T-helper 2 cell (primary cell): ENCODE results near the gene FRYL.

Source experiments
- DNase-seq, 5 experiments: peaks; one replicate each; pipeline versions ENCODE4 v3.0.0 to v3.0.0-alpha.2; 2012 to 2022

FRYL gene

DNA sequence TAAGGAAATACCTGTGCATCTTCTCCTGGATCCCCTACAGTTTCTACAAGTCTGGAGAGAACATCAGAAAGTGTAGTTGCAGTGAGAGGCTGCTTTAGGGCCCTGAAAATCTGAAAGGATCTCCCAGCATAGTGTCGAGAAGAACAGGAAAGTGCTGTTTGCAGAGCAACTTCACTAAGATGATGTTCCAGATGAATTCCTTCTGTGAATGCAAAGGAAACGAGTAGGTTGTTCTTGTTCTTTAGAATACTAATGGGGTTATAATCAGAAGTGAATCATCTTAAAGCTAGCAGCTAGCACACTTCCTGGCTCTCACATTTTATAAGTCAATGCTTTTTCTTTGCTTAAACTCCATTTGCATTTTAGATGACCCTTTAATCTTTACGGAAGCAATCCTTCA, 236.3 kb downstream of the FRYL start:
- no peak for DNase-seq

DNA sequence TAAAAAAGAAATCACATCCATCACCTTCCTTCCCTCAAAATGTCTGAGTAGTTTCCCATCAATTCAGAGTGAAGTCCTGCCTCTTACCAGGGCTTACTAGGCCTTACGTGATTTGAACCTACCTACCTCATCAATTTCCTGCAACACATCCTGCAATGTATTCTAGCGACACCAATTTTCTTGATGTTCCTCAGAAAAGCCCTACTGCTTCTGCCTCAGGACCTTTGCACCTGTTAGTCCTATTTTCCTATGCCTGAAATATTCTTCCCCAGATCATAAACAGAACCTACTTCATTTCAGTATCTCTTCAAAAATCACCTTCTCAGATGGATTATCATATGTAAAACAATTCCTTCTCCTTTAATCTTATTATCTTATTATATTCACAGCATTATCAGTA, 237.2 kb downstream of the FRYL start:
- no peak for DNase-seq

DNA sequence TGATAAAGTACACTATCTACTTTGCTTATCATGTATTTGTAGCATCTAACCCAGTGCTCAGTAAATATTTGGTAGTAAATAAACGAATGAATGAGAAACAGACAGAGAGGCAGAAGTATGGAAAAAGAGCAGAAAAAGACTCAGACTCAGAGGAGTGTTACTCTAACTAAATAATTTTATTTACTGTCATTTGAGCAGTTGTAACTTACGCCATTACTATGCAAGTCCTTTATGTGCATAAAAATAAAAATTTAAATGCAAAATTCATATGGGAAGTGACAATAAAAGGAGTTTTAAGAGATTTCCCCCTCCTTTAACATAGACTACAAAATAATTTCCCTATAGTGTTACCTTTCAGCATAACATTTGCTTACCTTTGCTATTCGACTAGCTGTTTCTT, 240.5 kb downstream of the FRYL start:
- no peak for DNase-seq

DNA sequence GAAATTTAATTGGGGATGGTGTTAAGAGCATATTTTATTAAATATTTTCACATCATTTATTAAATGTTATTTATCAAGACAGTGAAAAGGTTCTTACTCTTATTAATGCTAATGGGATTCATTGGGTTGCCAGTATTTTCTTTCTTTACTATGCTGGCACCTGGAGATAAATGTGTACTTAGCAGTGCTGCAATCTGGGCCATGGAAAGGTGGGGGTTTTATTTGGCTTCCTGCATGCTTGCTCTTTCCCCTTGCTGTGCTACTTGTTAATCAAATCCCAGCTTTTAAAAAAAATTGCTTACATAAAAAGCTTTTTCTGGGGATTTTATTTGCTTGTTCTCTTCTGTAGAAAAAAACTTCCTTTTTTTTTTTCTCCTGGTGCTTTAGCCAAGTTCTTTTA, 241.7 kb downstream of the FRYL start:
- DNase-seq = no peak

DNA sequence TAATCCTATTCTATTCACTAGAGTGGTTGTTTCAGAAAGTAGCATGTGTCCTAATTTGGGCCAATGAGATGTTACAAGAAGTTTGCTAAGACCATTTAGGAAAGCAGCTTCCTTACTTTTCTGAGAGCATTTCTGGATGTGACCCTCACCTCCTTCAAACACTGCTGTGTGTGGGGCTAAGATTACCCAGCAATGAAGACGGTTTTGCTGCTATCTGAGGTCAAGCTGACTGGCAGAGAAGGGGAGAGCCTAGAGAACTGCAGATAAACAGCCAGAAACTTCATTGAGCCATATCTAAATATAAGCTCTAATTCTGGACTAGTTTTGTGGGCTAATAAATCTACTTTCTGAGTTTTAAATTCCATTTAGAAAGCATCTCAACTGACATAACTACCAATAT, 253.7 kb downstream of the FRYL start:
- no peak for DNase-seq

DNA sequence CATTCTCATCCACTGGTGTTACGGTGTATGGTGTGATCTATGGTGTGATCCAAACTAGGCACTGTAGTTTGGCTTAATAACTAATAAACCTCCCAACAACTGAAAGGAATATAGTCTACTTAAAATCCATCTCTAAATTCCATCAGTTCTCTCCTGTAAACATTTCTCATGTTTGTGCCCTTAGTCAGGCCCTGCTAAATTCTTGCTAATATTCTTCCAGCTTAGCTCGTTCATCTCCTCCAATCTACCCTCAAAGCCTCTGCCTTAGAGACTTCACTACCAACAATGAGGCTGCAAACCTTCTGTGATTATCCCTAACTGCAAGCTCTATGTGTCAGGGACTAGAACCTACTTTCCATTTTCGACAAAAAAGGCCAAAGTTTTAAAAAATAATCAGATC, 261.9 kb downstream of the FRYL start:
- DNase-seq = no peak

DNA sequence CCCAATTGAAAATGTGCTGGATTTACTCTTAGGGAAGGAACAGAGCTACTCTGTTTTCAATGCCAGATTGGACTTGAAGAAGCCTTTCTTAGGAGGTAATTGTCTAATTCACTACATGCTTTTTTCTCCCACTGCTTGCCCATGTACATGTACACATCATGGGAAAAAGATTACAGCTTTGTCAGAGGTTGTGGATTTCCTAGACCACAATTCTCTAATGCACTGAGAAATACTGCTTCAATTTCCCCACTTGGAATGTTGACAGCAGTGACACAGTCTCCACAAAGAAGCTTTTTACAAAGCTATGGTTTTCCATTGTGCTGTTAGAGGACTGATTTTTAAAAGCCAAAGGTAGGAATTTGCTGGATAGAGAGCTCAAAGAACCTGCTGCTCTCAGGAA, 270.5 kb downstream of the FRYL start:
- DNase-seq = no peak

DNA sequence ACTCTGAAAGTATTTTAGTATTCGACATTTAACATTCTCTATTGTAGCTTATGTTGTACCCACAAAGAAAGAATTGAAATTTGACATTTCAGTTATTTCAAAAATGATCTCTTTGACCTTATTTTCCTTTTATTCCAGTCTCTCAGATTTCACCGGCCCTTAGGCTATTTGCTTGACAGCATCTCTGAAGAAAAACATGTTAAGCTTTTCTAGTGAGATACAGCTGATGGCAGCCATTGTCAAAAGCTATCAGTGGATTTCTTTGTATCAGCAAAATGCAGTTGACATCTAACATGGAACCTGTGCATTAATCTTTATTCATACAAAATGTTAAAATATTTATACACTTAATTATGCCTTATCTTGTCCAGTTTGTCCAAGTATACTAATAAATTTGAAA, 273.4 kb downstream of the FRYL start:
- no peak for DNase-seq

DNA sequence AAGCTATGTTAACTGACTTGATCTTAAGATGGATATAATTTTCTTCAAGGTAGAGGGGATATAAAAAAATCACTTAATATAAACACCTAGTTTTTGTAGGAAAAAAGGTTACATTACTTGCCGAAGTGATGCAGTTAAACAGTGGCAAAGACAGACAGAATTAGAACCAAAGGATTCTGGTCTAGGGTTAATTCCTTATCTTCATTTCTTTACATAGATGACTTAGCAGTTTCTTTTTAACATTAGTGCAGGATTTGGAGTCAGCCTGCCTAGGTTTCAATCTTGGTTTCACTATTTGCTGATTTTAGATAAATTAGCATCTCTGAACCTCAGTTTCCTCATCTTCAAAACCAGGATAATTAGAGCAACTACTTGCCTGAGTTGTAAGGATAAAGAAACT, 275.7 kb downstream of the FRYL start:
- DNase-seq = peak in 1 of 5 experiments; percentile 49

DNA sequence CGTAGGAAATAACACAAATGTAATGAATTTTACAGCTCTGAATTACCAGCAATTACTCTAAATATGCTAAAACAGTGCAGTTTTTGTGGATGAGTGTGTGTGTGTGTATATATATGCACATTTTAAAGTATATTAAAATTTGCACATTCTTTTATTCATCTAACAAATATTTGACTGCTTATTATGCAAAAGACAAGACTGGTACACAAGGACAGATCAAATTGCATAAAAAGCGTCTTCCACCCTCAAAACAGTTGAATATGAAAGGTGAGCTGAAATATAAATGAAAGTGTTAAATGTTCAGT, 276.1 kb downstream of the FRYL start:
- no peak for DNase-seq

DNA sequence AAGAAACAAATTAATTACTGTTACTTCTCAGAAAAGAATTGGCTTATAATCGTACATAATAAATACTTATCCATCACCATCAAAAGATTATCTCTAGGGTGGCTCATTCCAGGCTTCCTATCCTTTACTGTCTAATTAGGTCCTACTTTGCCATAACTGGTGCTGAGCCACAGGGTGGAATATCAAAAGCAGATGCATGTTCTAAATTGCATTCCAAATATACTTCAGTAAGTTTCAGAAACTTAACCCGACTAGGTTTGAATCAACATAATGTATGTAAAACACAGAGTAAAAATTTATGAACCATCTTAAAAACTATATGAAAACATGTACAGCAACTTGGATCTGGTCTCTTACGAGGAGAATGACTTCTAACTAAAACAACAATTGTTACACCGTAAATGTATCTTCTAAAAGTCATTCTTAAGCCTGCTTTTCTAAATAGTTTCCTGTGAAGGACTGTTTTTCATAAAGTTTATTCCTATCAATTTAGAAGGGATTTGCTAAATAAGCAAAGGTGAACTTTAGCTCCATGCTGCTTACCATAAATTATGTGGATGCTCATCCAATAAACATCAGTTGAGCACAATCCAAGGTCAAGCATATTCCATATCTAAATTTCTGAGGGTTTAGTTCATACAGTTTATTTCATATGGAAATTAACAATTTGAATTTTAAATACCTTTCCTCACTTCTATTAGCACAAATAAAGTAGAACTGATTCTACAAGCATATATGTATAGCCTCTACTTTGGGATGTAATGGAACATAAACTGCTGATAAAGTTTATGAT, 276.6 kb downstream of the FRYL start:
- DNase-seq = no peak

DNA sequence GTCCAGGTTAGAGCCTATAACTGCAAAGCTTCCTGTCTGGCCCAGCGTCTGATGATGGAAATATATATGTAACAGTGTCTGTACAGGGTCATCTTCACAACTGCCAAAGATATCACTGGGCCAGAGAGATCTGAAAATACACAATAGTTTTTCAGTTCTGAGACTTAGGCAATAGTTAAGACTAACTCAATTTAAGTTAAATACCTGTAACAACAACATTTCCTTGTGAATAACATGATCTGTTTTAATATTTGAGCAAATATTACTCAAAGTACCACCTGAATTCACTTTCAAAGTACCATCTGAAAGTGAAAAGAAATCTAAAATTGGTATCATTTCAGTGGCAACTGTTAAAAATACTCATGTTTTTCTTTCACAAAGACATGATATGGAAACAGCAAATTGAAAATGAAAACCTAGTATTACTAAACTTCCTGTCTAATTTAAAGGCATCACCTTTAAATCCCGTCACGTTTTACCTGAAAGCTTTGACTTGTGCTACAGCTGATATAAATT, 280.5 kb downstream of the FRYL start:
- DNase-seq = peak in 1 of 5 experiments; percentile 39

DNA sequence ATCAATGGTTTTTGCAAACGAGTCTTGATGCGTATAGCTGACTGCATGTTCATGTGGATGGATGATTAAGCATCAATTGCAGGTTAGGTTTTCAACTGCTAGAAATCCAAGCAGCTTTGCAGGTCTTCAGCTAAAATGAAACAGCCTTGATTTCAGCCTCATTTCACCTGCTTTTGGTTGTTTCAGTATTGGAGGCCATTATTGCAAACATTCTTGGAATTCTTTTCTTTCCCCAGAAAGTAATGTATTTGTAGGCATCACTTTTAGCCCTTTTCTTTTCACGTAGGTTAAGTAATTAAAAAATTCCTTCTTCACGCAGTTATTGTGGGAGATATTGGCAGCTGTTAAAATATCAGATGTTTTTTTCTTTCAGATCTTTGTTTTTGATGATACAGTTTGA, 281.2 kb downstream of the FRYL start:
- no peak for DNase-seq

DNA sequence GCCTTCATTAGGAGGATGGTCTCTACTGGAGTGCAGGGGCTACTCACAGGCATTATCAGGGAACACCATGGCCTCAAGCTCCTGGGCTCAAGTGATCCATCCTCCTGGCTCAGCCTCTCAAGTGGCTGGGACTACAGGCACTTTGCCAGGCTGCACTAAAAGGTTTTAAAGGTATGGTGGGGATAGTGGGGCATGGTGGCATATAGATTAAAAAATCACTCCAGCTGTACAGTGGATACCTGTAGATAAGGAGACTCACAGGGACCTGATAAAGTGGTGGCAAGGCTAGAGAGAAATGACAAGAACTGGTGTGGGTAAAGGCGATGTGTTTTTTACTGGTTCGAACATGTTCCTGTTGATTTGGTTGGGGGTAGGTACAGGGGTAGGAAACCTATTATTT, 284.1 kb downstream of the FRYL start:
- no peak for DNase-seq

DNA sequence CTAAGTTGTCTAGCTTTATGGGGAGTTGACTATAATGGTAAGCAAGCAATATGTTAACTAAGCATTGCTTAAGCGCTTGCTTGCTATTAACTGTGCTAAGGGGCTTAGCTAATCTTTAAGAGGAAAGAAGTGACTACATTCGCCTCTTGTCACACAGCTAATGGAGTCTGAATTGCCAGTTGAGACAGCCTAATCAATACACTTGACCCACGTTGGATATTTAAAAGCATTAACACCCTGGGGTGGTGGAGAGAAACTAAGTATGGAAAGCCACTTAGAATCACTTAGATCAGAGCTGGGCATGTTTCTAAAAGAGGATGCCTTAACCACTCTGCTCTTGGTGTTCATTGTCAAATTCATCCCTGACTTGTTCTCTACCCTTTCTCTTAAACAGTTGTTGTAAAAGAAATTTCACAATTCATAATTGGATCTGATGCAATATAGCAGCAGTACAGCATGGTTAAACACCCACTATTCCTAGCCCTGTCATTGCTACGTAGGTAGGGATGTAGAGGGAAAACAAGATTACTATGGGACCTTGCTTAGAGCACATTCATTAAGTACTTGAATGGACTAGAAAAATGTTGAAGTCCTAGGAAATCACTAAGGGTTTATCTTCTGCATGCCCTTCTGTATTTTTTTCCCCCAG, 286.5 kb downstream of the FRYL start:
- DNase-seq = no peak

DNA sequence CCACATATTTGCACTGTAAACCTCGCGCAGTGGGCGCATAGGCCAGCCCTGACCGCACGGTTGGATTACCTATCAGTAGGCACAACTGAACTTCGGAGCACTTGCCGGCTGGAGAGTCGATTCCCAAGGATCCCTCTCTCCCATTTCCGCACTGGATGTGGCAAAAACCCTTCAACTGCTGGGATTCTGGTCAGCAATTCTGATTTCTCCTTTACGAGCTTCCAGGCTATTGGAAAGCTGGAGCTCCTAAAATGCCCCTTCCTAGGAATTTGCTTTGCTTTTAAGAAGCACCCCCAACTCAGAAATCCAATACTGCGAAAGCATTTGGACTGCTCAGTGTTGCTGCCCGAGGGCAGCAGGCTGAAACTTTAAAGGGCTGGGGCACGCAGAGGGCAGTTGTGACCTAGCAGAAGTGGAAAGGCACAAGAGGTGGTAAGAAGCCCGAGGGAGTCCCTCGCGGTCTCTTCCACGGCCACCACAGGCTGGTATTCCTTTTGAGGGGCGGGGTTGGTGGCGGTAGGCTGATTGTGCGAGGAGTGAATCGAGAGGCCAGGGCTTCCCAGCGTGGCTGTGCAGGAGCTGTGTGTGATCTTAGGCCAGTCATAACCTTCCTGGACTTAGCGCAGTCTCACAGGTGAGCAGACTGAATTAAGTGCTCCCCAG, 288.4 kb downstream of the FRYL start:
- DNase-seq = no peak

DNA sequence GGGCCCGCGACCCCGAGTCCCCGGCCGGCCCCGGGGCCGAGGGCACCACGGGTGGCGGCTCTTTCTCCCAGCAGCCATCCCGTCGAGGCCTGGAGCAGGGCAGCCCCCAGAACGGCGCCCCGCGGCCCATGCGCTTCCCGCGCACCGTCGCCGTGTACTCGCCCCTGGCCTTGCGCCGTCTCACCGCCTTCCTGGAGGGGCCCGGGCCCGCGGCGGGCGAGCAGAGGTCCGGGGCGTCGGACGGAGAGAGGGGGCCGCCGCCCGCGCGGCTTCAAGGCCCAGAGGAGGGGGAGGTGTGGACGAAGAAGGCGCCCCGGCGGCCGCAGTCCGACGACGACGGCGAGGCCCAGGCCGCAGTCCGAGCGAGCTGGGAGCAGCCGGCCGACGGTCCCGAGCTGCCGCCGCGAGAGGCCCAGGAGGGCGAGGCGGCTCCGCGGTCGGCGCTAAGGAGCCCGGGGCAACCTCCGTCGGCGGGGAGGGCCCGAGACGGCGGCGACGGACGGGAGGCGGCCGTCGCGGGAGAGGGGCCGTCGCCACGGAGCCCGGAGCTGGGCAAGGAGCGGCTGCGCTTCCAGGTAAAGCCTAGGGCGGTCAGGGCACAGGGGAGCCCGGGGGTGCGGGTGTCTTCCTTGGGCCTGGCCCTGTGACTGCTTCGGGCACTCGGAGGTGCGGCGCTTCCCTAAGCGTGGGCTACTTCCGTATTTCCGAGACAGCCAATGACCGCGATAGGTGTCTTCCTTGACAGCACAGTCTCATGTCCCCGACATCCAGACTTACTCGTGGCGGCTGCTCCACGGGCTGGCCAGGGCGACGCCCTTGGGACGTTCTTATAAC, 289.2 kb downstream of the FRYL start:
- no peak for DNase-seq

DNA sequence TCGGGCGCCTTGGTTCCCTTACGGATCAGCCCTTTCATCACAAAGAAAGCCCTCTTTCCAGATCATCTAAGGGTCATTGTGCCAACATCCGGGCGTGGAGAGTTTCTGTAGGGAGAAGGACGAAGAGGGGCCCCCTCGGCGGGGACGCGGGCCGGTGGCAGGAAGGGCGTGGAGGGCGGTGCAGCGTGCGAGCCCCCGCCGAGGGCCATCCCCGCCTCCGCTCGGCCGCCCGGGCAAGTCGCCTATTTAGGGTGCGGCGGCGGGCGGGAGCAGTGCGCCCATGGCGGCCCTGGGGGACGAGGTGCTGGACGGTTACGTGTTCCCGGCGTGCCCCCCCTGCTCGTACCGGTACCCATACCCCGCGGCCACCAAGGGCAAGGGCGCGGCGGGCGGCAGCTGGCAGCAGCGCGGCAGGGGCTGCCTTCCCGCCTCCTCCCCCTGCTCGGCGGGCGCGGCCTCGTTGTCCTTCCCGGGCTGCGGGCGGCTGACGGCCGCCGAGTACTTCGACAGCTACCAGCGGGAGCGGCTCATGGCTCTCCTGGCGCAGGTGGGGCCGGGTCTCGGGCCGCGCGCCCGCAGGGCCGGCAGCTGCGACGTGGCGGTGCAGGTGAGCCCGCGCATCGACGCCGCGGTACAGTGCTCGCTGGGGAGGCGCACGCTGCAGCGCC, 289.9 kb downstream of the FRYL start, which contains the start of gene ZAR1:
Gene ZAR1, plus strand, starts transcription at position 241 of the 668 bp plus-strand sequence. Its CDS starts 40 bp downstream, at position 281.
- DNase-seq = no peak

DNA sequence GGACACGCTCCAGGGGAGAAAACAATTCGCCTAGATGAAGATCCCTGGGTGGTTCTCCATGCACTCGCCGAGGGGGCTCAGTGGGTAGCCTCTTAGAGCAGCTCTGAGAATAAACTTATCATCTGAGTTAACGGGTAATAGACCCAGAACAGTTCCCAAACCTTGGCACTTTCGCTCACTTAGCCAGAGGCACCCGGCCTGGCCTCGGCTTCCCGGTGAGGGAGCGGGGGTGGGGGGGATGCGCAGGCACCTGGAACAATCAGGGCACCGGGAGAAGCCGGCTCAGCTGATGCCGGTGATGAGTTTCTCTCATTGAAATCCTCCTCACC, 290.4 kb downstream of the FRYL start:
- no peak for DNase-seq

DNA sequence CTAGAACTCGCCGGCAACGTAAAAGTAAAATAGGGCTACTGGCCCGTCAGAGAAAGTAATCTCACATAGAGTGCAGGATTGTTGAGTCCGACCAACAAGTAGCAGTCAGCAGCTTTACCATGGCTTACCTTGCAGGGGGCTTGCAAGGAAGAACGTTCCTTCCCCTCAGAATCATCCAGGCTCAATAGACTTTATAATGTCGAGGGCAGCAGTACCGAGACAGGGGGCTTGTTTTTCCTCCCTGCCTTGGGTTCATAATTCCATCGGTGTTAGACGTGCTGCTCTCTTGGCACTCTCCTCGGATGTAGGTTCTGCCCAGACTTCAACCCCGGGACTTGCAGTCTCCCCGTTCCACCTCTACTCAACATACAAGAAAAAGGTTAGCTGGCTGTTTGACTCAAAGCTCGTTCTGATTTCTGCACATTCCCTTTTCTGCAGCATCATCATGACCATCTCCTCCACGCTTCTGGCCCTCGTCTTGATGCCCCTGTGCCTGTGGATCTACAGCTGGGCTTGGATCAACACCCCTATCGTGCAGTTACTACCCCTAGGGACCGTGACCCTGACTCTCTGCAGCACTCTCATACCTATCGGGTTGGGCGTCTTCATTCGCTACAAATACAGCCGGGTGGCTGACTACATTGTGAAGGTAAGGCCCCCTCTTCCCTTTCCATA, 295.4 kb downstream of the FRYL start:
- no peak for DNase-seq

DNA sequence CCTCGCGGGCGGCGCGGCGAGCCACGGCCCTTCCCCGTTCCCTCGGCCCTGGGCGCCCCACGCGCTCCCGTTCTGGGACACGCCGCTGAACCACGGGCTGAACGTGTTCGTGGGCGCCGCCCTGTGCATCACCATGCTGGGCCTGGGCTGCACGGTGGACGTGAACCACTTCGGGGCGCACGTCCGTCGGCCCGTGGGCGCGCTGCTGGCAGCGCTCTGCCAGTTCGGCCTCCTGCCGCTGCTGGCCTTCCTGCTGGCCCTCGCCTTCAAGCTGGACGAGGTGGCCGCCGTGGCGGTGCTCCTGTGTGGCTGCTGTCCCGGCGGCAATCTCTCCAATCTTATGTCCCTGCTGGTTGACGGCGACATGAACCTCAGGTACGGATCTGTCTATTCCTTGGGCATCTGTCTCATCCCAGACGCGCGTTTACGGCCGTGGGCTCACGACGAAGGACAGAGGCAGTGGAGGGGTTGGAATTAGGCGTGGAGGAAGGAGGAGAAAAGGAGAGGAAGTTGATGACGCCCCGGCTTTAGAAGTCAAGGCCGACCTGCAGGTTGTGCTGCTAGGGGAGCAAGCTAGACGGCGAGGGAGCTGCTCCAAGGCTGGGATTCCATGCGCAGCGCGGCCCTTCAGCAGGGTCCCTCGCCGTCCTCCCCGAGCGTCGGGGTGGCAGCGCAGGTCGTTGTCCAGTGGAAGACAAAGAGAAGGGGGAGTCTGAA, 296.1 kb downstream of the FRYL start:
- peak in 1 of 5 experiments; percentile 12 for DNase-seq
